GM12873 (cell line): ENCODE results near the gene PTPRM.

Experiments
- TF ChIP-seq, protein P1 (sequence below): IDR thresholded peaks from 2 replicates; pipeline ENCODE4 v1.5.1; 2012; ENCODE audit warnings: low read depth, mild to moderate bottlenecking, moderate library complexity, low read length, control low read depth; ENCODE audit not compliant: insufficient read depth; ENCODE audit errors: missing control alignments

The PTPRM gene

DNA sequence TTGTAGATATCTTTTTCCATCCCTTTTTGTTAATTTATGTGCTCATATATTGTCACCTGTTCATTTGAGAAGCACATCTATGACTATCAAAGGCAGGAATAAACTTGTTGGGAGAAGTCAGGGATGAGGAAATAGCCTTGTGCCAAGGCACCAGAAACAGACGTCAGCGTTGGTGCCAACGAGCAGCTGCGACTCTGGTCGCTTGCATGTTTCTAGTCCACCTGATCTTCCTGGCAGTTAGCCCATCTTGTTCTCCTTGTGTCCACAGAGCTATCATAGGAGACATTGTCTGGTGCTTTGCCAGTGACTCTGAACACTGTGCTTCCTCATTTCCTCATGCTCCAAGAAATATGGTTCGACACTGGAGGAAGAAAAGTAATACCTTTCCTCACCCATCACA lies 374.4 kb downstream of the PTPRM start:
- TF ChIP-seq, protein P1, sequence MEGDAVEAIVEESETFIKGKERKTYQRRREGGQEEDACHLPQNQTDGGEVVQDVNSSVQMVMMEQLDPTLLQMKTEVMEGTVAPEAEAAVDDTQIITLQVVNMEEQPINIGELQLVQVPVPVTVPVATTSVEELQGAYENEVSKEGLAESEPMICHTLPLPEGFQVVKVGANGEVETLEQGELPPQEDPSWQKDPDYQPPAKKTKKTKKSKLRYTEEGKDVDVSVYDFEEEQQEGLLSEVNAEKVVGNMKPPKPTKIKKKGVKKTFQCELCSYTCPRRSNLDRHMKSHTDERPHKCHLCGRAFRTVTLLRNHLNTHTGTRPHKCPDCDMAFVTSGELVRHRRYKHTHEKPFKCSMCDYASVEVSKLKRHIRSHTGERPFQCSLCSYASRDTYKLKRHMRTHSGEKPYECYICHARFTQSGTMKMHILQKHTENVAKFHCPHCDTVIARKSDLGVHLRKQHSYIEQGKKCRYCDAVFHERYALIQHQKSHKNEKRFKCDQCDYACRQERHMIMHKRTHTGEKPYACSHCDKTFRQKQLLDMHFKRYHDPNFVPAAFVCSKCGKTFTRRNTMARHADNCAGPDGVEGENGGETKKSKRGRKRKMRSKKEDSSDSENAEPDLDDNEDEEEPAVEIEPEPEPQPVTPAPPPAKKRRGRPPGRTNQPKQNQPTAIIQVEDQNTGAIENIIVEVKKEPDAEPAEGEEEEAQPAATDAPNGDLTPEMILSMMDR = no peak

DNA sequence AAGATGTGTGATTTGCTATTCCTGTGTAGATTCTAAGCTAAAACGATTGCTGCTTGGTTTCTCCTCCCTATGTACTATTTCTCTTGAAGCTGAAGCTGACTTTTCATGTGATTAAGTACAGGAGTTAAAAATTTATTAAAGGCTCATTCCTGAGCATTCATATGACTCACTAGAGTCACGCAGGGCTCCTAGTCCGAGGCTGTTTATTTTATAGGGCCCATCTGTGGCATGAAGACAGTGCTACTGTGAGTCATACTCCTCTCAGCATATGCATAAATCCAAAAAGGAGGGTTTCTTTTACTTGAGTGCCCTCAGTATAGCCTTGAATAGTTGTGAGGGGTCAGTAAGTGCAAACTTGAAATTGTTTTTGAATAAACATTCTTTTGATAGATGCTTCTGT lies 378.8 kb downstream of the PTPRM start:
- TF ChIP-seq, protein P1 = no peak

DNA sequence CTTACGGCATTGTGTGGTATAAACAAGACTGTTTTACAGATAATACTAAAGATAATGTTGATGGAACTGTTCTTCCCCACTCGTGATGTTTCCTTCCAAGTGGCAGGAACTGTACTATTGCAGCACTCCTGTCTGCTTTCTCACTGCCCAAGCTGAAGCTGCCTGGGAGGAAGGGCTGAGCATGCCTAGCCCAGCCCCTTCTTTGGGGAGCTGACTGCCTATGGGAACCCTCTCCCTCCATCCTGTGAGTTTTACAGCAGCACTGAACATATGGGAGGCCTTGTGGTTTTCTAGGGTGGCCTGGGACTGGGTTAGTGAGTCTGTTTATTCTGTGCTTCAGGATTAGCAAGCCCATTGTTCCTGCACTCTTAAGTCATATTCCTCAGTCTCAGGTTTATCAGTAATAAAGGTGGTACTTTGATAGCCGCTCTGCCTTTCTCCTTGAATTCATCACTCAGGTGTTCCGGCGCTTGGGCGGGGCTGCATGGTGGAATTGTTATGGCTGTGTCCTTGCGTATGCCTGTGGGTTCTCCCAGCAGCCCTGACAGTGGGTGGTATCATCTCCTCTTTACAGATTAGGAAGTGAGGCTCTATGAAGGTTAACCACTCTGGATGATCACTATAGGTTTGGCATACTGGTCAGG lies 379.7 kb downstream of the PTPRM start:
- TF ChIP-seq, protein P1 = no peak

DNA sequence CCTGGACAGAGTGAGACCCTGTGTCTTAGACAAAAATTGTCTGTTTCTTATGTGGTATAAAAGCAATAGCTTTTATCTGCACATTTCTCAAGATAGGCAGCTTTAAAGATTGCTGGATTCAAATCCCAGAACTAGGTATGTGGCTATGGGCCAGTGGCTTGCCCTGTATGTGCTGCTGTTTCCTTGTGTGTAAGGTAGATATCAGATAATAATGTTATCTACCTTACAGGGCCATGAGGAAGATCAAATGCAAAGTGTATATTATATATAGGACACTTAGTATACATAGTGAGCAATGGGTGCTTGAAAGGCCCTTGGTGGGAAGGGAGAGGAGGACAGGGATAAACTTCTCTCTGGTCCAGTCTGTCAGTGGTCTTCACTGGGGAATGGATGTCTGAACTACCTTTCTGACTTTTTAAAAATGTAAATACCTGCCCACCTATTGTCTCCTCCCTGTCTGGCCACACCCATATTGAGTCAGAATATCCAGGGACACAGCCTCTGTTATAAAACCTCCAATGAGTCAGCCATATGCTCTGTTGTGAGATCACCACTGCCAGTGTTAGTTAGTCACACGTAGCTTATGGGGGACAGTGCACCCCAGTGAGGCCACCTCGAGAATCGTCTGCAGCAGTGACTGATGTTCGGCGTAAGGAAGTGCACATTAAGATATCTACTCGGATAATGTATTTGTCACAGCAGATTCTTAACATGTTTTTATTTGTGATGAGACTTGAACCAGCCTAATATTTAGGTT lies 383.4 kb downstream of the PTPRM start:
- TF ChIP-seq, protein P1 = no peak

DNA sequence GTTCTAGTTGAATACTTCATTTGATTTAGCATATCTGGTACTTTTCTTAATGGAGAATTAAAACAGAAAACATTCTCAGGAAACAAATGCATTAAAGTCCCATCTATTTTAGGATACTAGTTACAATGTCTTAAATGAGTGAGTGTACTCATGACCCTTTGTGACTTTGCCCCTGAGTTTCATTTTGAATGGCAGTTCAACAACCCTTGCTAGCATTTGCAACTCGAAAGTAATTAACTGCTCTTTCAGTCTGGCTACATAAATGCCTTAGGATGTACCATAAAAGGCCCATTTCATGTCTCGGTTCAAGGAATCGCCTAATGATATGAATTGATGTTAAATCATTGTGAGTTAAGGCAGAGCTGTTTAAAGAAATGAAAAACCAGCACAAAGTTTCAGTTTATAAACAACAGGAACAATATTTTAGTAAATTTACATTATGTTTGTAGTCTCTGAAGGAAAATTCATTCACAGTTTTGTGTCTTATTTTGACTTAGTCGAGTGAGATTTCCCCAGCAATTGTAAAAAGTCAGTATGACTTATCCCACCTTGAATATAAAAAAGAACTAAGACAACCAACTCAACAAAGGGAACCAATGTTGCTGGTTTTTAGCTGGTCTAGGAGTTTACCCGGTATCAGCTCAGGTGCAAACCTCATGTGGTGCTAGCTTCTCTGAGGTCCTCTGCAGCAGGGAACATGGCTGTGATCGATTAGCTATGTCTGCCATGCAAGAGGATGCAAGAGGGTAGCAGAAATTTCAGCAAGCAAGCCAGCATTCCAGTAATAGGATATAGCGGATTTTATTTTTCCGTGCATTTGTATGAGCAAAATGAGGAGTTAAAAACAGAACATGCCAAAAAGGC lies 386.2 kb downstream of the PTPRM start:
- TF ChIP-seq, protein P1 = no peak

DNA sequence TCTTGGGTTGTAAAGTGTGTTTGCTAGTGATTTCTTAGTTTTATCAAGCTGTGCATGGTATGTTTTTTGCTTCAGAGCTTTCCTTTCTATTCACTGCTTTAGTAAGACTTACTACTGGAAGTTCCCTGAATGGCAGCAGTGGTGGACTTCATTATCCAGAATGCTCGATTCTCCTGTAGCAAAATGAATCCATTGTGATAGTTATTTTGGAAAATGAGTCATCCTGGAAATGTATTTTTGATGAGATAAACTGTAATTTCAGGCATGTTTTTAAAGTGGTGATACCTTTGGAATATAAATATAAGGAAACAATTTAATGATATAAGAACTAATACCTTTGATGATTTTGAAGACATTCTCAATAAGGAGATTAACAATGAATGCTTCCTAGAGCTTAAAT lies 387.1 kb downstream of the PTPRM start:
- TF ChIP-seq, protein P1 = no peak

DNA sequence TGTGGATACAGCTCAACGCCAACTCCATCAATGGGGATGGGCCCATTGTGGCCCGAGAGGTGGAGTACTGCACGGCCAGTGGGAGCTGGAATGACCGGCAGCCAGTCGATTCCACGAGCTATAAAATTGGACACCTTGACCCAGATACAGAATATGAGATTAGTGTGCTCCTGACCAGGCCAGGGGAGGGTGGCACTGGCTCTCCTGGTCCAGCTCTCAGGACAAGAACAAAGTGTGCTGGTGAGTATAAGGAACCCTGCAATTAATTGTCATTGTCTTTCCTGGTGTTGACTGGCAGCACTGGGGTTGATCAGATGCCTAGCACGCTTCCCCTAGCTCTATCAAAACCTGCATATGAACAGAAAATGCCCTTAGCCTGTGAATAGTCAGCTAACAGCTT lies 388.1 kb downstream of the PTPRM start:
- TF ChIP-seq, protein P1 = no peak
